Activated CD8-positive, alpha-beta T cell treated with anti-CD3 and anti-CD28 coated beads for 36 hours (primary cell): Measurements from ENCODE around the gene PTGR1. TPM values are rescaled to one million over a fixed set of nuclear protein-coding genes. Genes with fewer than 3 reads are reported as not detected.
"Not testable (repeated sequence)": the region's sequence is repeated elsewhere in the genome, so short reads cannot be mapped to it uniquely, and the experiment has no call there.

ENCODE experiments used
- ATAC-seq: fragments of 200-7000 bp; cut with Tn5 transposase; one replicate; pipeline ENCODE4 v1.10.0; 2021; ENCODE audit warnings: mild to moderate bottlenecking, moderate library complexity
- CTCF ChIA-PET: fragments of 350-600 bp; sonication (Branson Sonifier 250); formaldehyde crosslinking; loops from one replicate; lab custom pipeline; 2021; ENCODE audit warnings: antibody characterized with exemption; lab: Charles Lee
- POLR2A ChIA-PET: fragments of 350-600 bp; sonication (Branson Sonifier 250); formaldehyde crosslinking; loops from one replicate; lab custom pipeline; 2021; ENCODE audit warnings: antibody characterized with exemption; lab: Charles Lee
- DNase-seq: peaks from one replicate; pipeline ENCODE4 v3.0.0-alpha.2; 2020
- H3K27ac Mint-ChIP-seq: one replicate; pipeline ENCODE4 v1.8.0; 2021; ENCODE audit warnings: mild to moderate bottlenecking, mixed read lengths
- H3K27me3 Mint-ChIP-seq: one replicate; pipeline ENCODE4 v1.8.0; 2021; ENCODE audit warnings: mixed read lengths
- H3K36me3 Mint-ChIP-seq: one replicate; pipeline ENCODE4 v1.8.0; 2021; ENCODE audit warnings: low read depth, mixed read lengths
- H3K4me1 Mint-ChIP-seq: one replicate; pipeline ENCODE4 v1.8.0; 2021; ENCODE audit warnings: low read depth, mixed read lengths
- H3K4me3 Mint-ChIP-seq: one replicate; pipeline ENCODE4 v1.8.0; 2021; ENCODE audit warnings: mild to moderate bottlenecking, moderate library complexity, mixed read lengths
- H3K9me3 Mint-ChIP-seq: one replicate; pipeline ENCODE4 v1.8.0; 2021; ENCODE audit warnings: mixed read lengths
- intact Hi-C: fragments of 100-400 bp; cut with micrococcal nuclease; formaldehyde crosslinking; loops from one replicate; pipeline ENCODE4 v1.10.0; 2022
- total RNA-seq, 2 experiments: library from RNA; stranded (reverse); gene quantifications; one replicate each; pipeline ENCODE4 v1.2.3, GENCODE V29; 2021
- TF ChIP-seq, protein P1 (sequence below): fragments of 200-600 bp; IDR thresholded peaks from one replicate; pipeline ENCODE4 v1.8.0; 2022; ENCODE audit warnings: antibody characterized with exemption, mild to moderate bottlenecking

PTGR1 gene
- total RNA-seq, 2 experiments from 2014 or later = 1.7 to 1.8 TPM

DNA sequence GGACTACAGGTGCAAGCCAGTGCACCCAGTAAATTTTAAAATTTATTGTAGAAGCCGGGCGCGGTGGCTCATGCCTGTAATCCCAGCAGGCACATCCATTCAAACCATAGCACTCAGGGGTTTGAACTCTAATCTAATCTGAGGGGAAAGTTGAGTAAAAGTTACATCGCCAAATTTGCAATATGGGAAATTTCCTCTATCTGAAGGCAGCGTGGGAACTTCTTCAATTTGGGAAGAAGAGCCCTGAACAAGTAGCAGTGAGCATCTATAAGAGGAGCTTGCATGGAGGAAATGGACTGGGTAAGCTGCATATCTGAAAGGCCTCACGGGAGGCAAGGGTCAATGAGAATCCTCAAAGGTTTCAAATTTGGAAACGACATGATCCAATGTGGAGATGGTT, 29.0 kb upstream of the PTGR1 start:
- ChIA-PET POLR2A (no interaction called here), CTCF (interaction anchor here (0.9 kb wide), 1 partner anchor 30 kb away, joined by 3 read pairs; no protein-coding TSS in a partner anchor)
- no peak for DNase-seq
- no peaks in the 10 kb centered on the region for H3K27me3 Mint-ChIP-seq
- no peak overlapping the region for H3K4me3 Mint-ChIP-seq
- H3K9me3 Mint-ChIP-seq = no peaks in the 10 kb centered on the region
- TF ChIP-seq, protein P1, sequence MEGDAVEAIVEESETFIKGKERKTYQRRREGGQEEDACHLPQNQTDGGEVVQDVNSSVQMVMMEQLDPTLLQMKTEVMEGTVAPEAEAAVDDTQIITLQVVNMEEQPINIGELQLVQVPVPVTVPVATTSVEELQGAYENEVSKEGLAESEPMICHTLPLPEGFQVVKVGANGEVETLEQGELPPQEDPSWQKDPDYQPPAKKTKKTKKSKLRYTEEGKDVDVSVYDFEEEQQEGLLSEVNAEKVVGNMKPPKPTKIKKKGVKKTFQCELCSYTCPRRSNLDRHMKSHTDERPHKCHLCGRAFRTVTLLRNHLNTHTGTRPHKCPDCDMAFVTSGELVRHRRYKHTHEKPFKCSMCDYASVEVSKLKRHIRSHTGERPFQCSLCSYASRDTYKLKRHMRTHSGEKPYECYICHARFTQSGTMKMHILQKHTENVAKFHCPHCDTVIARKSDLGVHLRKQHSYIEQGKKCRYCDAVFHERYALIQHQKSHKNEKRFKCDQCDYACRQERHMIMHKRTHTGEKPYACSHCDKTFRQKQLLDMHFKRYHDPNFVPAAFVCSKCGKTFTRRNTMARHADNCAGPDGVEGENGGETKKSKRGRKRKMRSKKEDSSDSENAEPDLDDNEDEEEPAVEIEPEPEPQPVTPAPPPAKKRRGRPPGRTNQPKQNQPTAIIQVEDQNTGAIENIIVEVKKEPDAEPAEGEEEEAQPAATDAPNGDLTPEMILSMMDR = no peak
- intact Hi-C loops = loop anchor here (5.0 kb wide), 1 partner anchor 34 kb away; the partner anchor contains the start of gene GNG10
- no peak for ATAC-seq
- peaks cover 19% of the 10 kb centered on the region for H3K36me3 Mint-ChIP-seq
- no peak overlapping the region for H3K27ac Mint-ChIP-seq
- peaks cover 11% of the 10 kb centered on the region for H3K4me1 Mint-ChIP-seq

DNA sequence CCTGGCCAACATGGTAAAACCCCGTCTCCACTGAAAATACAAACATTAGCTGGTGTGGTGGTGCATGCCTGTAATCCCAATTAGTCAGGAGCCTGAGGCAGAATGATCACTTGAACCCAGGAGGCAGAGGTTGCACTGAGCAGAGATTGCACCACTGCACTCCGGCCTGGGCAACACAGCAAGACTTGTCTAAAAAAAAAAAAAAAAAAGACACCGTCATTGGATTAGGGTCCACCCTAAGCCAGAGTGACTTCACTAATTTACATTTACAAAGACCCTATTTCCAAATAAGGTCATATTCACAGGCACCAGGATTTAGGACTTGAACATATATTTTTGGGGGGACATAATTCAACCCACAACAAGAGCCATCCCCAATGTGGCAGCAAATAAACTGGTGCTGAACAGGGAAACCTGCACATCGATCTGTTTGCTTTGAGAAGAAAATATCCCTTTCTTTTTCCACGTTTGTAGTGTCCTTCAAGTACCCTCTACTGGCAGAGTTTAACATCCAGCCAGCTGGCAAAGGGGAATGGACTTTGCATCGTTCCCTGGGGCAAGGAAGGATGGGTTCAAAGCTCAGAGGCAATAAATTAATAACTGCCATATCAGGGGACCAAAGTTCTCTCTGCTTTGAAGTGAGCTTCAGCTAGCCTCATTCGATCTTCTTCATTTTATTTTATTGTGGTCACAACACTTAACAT, 28.0 kb upstream of the PTGR1 start:
- Mint-ChIP-seq H3K36me3 (peaks cover 9% of the 10 kb centered on the region), H3K27me3 (peaks cover 3% of the 10 kb centered on the region), H3K4me3 (no peak overlapping the region), H3K4me1 (peaks cover 2% of the 10 kb centered on the region), H3K27ac (no peak overlapping the region), H3K9me3 (no peaks in the 10 kb centered on the region)
- ChIA-PET CTCF (interaction anchor here (1.2 kb wide), 1 partner anchor 37 kb away, joined by 3 read pairs; no protein-coding TSS in a partner anchor), POLR2A (no interaction called here)
- no peak for DNase-seq
- TF ChIP-seq, protein P1 = no peak
- intact Hi-C loops = loop anchor here (5.0 kb wide), 1 partner anchor 35 kb away; the partner anchor contains the start of gene GNG10
- ATAC-seq = no peak

DNA sequence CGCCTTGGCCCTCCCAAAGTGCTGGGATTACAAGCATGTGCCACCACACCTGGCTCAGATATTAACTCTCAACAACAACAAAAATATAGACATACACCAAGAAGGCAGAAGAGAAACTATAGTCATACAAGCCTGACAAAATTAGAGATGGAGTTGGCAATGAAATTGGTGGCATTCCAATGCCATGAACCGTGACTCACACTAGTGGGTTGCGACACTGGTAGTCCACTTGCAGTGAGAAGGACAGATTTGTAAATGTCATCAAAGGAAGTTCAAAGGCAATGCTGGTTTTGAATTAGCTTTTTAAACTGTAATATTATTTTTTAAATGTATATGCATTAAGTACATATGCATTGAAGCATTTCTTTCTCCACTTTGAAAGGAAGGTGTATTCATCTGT, 23.2 kb upstream of the PTGR1 start:
- TF ChIP-seq, protein P1 = no peak
- Mint-ChIP-seq H3K4me1 (no peaks in the 10 kb centered on the region), H3K4me3 (no peak overlapping the region), H3K36me3 (no peaks in the 10 kb centered on the region), H3K27ac (no peak overlapping the region), H3K9me3 (no peaks in the 10 kb centered on the region), H3K27me3 (peaks cover 6% of the 10 kb centered on the region)
- no peak for ATAC-seq
- no peak for DNase-seq
- ChIA-PET CTCF (no interaction called here), POLR2A (no interaction called here)
- intact Hi-C loops = no loop called here

DNA sequence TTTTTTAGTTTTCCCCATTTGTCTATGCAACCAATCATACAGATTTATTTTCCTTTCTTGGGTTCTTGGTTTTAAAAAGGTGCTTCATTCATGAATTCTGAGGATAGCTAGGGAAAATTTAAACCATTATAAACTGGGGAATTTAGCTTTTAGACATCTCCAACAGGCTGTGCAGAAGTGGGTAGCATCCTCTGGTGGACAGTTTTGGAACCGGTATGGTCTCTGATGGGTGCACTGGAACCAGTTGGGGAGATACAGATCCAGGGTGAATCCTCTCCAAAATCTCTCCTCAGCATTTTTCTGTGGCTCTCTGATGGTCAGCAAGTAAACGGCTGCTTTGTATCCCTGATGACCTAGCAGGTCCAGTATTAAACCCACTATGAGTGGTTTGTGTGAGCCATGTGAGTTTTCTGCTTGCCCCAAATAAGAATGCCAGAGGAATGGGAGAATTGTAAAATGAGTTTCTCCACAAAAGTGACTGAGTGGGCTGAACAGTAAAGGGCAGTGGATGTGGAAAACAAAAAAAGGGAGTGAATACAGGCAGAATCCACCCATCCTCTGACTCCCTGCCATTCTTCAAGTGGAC, 22.5 kb upstream of the PTGR1 start:
- no peak overlapping the region for H3K4me3 Mint-ChIP-seq
- ATAC-seq = peak; percentile 73
- H3K27ac Mint-ChIP-seq = no peak overlapping the region
- H3K27me3 Mint-ChIP-seq = peaks cover 6% of the 10 kb centered on the region
- POLR2A ChIA-PET = no interaction called here
- intact Hi-C loops = no loop called here
- no peaks in the 10 kb centered on the region for H3K9me3 Mint-ChIP-seq
- H3K4me1 Mint-ChIP-seq = no peaks in the 10 kb centered on the region
- peak; percentile 52 for DNase-seq
- TF ChIP-seq, protein P1 = peak; percentile 73
- no peaks in the 10 kb centered on the region for H3K36me3 Mint-ChIP-seq
- CTCF ChIA-PET = interaction anchor here (0.7 to 1.8 kb wide), 14 partner anchors 9 to 138 kb away, joined by 3 to 25 read pairs (median 3); partner anchors contain the start of genes DNAJC25, ECPAS and ZNF483

DNA sequence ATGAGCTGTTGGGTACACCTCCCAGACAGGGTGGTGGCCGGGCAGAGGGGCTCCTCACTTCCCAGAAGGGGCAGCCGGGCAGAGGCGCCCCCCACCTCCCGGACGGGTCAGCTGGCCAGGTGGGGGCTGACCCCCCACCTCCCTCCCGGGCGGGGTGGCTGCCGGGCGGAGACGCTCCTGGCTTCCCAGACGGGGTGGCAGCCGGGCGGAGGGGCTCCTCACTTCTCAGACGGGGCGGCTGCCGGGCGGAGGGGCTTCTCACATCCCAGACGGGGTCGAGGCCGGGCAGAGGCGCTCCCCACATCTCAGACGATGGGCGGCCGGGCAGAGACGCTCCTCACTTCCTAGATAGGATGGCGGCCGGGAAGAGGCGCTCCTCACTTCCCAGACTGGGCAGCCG, 17.9 kb upstream of the PTGR1 start:
- H3K36me3 Mint-ChIP-seq, intact Hi-C loops, H3K9me3 Mint-ChIP-seq, H3K27ac Mint-ChIP-seq, H3K27me3 Mint-ChIP-seq, DNase-seq, POLR2A ChIA-PET, H3K4me3 Mint-ChIP-seq, H3K4me1 Mint-ChIP-seq, ATAC-seq: not testable (repeated sequence)
- CTCF ChIA-PET = interaction anchor here (1.4 kb wide), 1 partner anchor 20 kb away, joined by 3 read pairs; no protein-coding TSS in a partner anchor
